ENCODE results near the gene GK. TPM values are rescaled to one million over a fixed set of nuclear protein-coding genes. Genes with fewer than 3 reads are reported as not detected.

Gene GK
- total RNA-seq, 3 donors from 2014 or later (not counting 1 experiment from before 2014, with no cell fraction given) = 5.1 to 10.2 (median 7.6) TPM

DNA sequence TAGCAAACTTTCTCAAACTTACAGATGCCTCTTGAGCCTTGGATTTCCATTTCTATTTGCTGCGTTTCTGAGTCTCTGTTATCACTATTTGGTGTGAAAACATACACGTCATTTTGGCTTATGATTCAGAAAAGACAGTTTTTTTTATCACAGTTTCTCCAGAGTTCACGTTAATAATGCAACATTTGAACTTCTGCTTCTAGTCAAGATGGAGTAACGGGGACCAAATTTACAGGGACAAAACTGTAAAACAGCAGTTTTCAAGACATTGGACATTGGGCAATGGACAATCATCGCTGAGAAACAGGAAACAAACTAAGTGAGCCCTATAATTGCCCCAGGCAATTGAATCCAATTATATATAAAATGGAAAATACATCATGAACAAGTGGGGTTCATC lies 39.5 kb upstream of the GK start:
- Mint-ChIP-seq H3K36me3 (no peaks in the 10 kb centered on the region), H3K27me3 (ENCODE audit: low read depth in 2 of 2) (no peaks in the 10 kb centered on the region), H3K4me3 (no peak overlapping the region), H3K27ac (no peak overlapping the region), H3K9me3 (no peaks in the 10 kb centered on the region), H3K4me1 (no peaks in the 10 kb centered on the region)
- Histone ChIP-seq H3K4me3 (ENCODE audit: low read length) (no peak overlapping the region), H3K4me1 (ENCODE audit: control insufficient read depth, insufficient read depth, low read length) (no peaks in the 10 kb centered on the region), H3K9me3 (ENCODE audit: control insufficient read depth, insufficient read depth, low read length) (no peaks in the 10 kb centered on the region), H3K27me3 (ENCODE audit: control insufficient read depth, insufficient read depth, low read length) (no peaks in the 10 kb centered on the region), H3K36me3 (ENCODE audit: control insufficient read depth, insufficient read depth, low read length) (no peaks in the 10 kb centered on the region), H3K27ac (ENCODE audit: low read length) (no peak overlapping the region)
- intact Hi-C loops (cut with micrococcal nuclease) = no loop called here
- DNase-seq (no peak), ATAC-seq (no peak)
- no peak for TF ChIP-seq CTCF (IDR thresholded peaks at IDR 0.05)
- 65% methylated on average over 5 of the region's 5 CpGs for WGBS (ENCODE audit: insufficient coverage)

- no peaks in the 10 kb centered on the region for H3K9me3 ChIP-seq (ENCODE audit: control insufficient read depth, insufficient read depth, low read length)
- ATAC-seq = no peak
- TF ChIP-seq CTCF (IDR thresholded peaks at IDR 0.05) = no peak
- Mint-ChIP-seq H3K27me3 (ENCODE audit: low read depth in 2 of 2) (no peaks in the 10 kb centered on the region), H3K27ac (no peak overlapping the region), H3K4me1 (no peaks in the 10 kb centered on the region), H3K9me3 (no peaks in the 10 kb centered on the region), H3K4me3 (no peak overlapping the region), H3K36me3 (no peaks in the 10 kb centered on the region)
- WGBS (ENCODE audit: insufficient coverage) = no CpG with 5 or more reads among the region's 4 CpGs
- no peak for DNase-seq
- no peak overlapping the region for H3K4me3 ChIP-seq (ENCODE audit: low read length)
- intact Hi-C loops (cut with micrococcal nuclease) = no loop called here
- no peaks in the 10 kb centered on the region for H3K27me3 ChIP-seq (ENCODE audit: control insufficient read depth, insufficient read depth, low read length)
- no peaks in the 10 kb centered on the region for H3K4me1 ChIP-seq (ENCODE audit: control insufficient read depth, insufficient read depth, low read length)
- no peaks in the 10 kb centered on the region for H3K36me3 ChIP-seq (ENCODE audit: control insufficient read depth, insufficient read depth, low read length)
- H3K27ac ChIP-seq (ENCODE audit: low read length) = no peak overlapping the region
Measured at GRCh38 chrX:30615229-30615628, 38.0 kb upstream of the GK start.

GRCh38 chrX:30618160-30618765 lies 35.0 kb upstream of the GK start:
- H3K4me3 ChIP-seq (ENCODE audit: low read length) = no peak overlapping the region
- ATAC-seq (no peak), DNase-seq (no peak)
- peaks cover 0 to 6% of the 10 kb centered on the region in 2 donors for H3K9me3 Mint-ChIP-seq
- peaks cover 8% of the 10 kb centered on the region for H3K9me3 ChIP-seq (ENCODE audit: control insufficient read depth, insufficient read depth, low read length)
- H3K4me3 Mint-ChIP-seq = no peak overlapping the region
- peaks cover 0 to 3% of the 10 kb centered on the region in 2 donors for H3K27me3 Mint-ChIP-seq (ENCODE audit: low read depth in 2 of 2)
- no peaks in the 10 kb centered on the region for H3K4me1 Mint-ChIP-seq
- no peak for TF ChIP-seq CTCF (IDR thresholded peaks at IDR 0.05)
- H3K36me3 Mint-ChIP-seq = peaks cover 5% of the 10 kb centered on the region
- no peaks in the 10 kb centered on the region for H3K4me1 ChIP-seq (ENCODE audit: control insufficient read depth, insufficient read depth, low read length)
- H3K36me3 ChIP-seq (ENCODE audit: control insufficient read depth, insufficient read depth, low read length) = no peaks in the 10 kb centered on the region
- no peak overlapping the region for H3K27ac ChIP-seq (ENCODE audit: low read length)
- no peaks in the 10 kb centered on the region for H3K27me3 ChIP-seq (ENCODE audit: control insufficient read depth, insufficient read depth, low read length)
- 83% methylated on average over 6 of the region's 7 CpGs for WGBS (ENCODE audit: insufficient coverage)
- no peak overlapping the region for H3K27ac Mint-ChIP-seq
- intact Hi-C loops (cut with micrococcal nuclease) = no loop called here

DNA sequence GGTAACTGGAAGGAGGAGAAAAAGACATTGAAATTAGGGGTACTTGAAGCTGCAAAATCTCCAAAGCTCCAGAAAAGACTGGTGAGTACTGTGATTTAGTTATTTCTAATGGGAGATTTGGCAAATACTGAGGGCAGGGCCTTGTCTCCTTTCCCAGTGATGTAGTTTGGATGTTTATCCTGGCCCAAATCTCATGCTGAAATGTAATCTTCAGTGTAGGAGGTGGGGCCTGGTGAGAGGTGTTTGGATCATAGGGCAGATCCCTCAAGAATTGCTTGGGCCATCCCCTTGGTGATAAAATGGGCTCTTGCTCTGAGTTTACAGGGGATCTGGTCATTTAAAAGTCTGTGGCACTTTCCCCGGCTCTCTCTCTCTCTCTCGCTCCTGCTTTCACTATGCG lies 33.1 kb upstream of the GK start:
- no peaks in the 10 kb centered on the region for H3K36me3 ChIP-seq (ENCODE audit: control insufficient read depth, insufficient read depth, low read length)
- Mint-ChIP-seq H3K27me3 (ENCODE audit: low read depth in 2 of 2) (peaks cover 0 to 6% of the 10 kb centered on the region in 2 donors), H3K9me3 (peaks cover 0 to 6% of the 10 kb centered on the region in 2 donors), H3K4me1 (no peaks in the 10 kb centered on the region), H3K4me3 (no peak overlapping the region), H3K27ac (no peak overlapping the region), H3K36me3 (peaks cover 5% of the 10 kb centered on the region)
- 61% methylated on average over 3 of the region's 3 CpGs for WGBS (ENCODE audit: insufficient coverage)
- no peak for TF ChIP-seq CTCF (IDR thresholded peaks at IDR 0.05)
- no peak overlapping the region for H3K27ac ChIP-seq (ENCODE audit: low read length)
- no peak overlapping the region for H3K4me3 ChIP-seq (ENCODE audit: low read length)
- H3K4me1 ChIP-seq (ENCODE audit: control insufficient read depth, insufficient read depth, low read length) = no peaks in the 10 kb centered on the region
- no peak for ATAC-seq
- DNase-seq = no peak
- no peaks in the 10 kb centered on the region for H3K27me3 ChIP-seq (ENCODE audit: control insufficient read depth, insufficient read depth, low read length)
- H3K9me3 ChIP-seq (ENCODE audit: control insufficient read depth, insufficient read depth, low read length) = peaks cover 8% of the 10 kb centered on the region
- intact Hi-C loops (cut with micrococcal nuclease) = no loop called here

All from natural killer cell (primary cell).